Gastrocnemius medialis (tissue), 4 donors: Measurements from ENCODE around the gene EGR1.
"Not testable (repeated sequence)": the region's sequence is repeated elsewhere in the genome, so short reads cannot be mapped to it uniquely, and the experiment has no call there.

Experiments
- POLR2A ChIP-seq, 2 donors: fragments of 450-650 bp; IDR thresholded peaks; one replicate each; pipeline ENCODE4 v1.6.1; 2017; ENCODE audit warnings: antibody characterized with exemption in 2 of 2, mild to moderate bottlenecking in 2 of 2, moderate library complexity in 2 of 2
- TF ChIP-seq, protein P1 (sequence below), 5 experiments: fragments of 450-650 bp in 3 of 5; fragments of 200-600 bp in 2 of 5; sonication (generic) in 2 of 5; IDR thresholded peaks in 4 of 5; conservative IDR thresholded peaks in 1 of 5; 1 replicate in 4 of 5; 2 replicates in 1 of 5; pipeline ENCODE4 v1.5.1; 2016 to 2019; ENCODE audit warnings: antibody characterized with exemption in 5 of 5, mild to moderate bottlenecking in 3 of 5, moderate library complexity in 3 of 5

- TF ChIP-seq, protein P1, sequence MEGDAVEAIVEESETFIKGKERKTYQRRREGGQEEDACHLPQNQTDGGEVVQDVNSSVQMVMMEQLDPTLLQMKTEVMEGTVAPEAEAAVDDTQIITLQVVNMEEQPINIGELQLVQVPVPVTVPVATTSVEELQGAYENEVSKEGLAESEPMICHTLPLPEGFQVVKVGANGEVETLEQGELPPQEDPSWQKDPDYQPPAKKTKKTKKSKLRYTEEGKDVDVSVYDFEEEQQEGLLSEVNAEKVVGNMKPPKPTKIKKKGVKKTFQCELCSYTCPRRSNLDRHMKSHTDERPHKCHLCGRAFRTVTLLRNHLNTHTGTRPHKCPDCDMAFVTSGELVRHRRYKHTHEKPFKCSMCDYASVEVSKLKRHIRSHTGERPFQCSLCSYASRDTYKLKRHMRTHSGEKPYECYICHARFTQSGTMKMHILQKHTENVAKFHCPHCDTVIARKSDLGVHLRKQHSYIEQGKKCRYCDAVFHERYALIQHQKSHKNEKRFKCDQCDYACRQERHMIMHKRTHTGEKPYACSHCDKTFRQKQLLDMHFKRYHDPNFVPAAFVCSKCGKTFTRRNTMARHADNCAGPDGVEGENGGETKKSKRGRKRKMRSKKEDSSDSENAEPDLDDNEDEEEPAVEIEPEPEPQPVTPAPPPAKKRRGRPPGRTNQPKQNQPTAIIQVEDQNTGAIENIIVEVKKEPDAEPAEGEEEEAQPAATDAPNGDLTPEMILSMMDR (IDR thresholded peaks at IDR 0.05 in 4 of 5, conservative IDR thresholded peaks at IDR 0.05 in 1 of 5) = not testable (repeated sequence)
- TF ChIP-seq POLR2A (IDR thresholded peaks at IDR 0.05) = not testable (repeated sequence)
Observed at GRCh38 chr5:138473151-138473550, 7.9 kb downstream of the EGR1 start.
